GM19035 (cell line): ENCODE measurements around the gene ACSM5.

Source experiments
- ATAC-seq: cut with Tn5 transposase; IDR thresholded peaks from one replicate; pipeline ENCODE4 v1.9.1; 2021; ENCODE audit not compliant: unreplicated experiment

ACSM5 gene, protein sequence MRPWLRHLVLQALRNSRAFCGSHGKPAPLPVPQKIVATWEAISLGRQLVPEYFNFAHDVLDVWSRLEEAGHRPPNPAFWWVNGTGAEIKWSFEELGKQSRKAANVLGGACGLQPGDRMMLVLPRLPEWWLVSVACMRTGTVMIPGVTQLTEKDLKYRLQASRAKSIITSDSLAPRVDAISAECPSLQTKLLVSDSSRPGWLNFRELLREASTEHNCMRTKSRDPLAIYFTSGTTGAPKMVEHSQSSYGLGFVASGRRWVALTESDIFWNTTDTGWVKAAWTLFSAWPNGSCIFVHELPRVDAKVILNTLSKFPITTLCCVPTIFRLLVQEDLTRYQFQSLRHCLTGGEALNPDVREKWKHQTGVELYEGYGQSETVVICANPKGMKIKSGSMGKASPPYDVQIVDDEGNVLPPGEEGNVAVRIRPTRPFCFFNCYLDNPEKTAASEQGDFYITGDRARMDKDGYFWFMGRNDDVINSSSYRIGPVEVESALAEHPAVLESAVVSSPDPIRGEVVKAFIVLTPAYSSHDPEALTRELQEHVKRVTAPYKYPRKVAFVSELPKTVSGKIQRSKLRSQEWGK

GRCh38 chr16:20409398-20410120, at the start of gene ACSM5:
ACSM5 (plus strand) TSS chr16:20409534; CDS start chr16:20411485, 1,951 bp downstream.
- ATAC-seq = peak; percentile 38

DNA sequence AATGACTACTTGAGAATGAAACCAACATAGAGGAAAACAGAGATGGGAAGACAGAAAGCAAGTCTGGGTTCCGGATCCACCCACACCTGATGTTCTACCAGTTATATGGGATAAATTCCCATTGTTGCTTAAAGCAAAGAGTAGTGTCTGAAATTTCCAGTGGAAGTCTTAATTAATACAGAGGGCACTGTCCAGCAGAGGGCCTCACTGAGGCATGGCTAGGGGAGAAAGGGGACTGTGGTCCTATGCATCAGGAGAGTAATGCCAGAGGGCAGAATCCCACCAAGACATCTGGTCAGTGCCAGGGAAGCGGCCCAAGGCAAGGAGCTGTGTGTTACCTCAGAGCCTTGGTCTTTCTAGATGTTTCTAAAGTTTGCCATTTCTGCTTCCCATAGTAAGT, 49.3 kb upstream of the ACSM5 start:
- ATAC-seq = no peak

GRCh38 chr16:20363191-20363590, 46.1 kb upstream of the ACSM5 start:
- ATAC-seq = no peak

GRCh38 chr16:20364051-20364450, 45.3 kb upstream of the ACSM5 start:
- ATAC-seq = no peak

GRCh38 chr16:20369452-20370054, 39.8 kb upstream of the ACSM5 start:
- no peak for ATAC-seq

- no peak for ATAC-seq
These were observed 36.6 kb upstream of the ACSM5 start for GRCh38 chr16:20372701-20373100.

DNA sequence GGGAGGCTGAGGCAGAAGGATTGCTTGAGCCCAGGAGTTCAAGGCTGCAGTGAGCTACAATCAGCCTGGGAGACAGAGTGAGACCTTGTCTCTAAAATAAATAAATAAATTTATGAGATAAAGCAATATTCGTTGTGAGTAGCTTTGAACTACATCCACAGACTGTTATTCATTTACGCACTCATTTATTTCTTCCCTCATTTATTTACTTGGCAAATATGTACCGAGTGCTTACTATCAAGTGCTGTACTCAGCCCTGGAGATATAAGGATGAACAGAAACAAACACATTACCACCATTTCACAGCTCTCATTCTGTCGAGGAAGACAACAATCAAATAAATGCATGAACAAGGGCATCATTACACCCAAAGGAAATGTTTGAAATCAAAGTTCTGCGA, 32.2 kb upstream of the ACSM5 start:
- ATAC-seq = no peak

DNA sequence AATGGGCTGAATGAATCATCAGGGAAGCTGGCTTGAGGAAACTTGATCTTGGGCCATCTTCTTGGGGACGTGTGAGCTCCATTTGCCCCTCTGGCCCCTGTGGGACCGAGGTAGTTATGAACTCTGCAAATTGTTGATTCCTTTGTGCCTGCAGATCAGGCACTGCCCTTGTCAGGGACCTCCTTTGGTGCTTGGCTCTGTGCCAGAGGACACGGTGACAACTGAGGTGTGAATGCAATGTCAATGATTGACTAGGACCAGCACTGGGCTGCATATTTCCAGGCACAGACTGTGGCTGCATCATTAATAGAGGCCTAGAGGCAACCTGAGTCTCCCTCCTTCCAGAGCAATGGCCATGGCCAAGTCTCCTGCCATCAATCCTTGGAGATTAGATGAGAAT, 28.6 kb upstream of the ACSM5 start:
- no peak for ATAC-seq

DNA sequence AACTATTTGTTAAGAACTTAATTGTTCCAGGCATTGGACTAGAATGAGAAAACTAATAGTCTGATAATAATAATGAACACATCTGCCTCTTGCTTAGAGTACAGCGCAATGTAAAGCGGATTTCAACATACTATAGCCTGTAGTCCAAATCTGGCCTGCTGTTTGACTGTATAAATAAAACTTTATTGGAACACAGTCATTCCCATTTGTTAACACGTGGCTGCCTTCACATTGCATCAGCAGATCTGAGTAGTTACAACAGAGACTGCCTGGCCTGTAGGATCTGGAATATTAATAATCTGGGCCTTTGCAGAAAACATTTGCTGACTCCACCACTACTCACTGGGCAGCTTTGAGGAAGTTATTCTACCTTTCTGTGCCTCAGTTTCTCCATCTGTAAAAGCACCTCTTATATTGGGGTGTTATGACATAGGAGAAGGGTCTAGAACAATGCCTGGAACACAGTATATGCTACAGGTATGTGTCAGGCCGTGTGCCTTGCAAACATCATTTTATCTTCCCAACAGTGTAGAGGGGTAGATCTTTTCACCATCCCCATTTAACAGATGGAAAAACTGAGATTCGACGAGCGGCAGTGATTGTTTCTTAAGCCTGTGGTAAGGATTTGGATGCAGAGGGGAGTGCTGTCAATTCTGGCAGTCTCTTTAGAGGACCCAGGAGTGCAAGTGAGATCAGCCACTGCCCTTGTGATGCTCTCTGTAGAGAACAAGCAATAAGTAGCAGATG, 27.0 kb upstream of the ACSM5 start:
- ATAC-seq = no peak

DNA sequence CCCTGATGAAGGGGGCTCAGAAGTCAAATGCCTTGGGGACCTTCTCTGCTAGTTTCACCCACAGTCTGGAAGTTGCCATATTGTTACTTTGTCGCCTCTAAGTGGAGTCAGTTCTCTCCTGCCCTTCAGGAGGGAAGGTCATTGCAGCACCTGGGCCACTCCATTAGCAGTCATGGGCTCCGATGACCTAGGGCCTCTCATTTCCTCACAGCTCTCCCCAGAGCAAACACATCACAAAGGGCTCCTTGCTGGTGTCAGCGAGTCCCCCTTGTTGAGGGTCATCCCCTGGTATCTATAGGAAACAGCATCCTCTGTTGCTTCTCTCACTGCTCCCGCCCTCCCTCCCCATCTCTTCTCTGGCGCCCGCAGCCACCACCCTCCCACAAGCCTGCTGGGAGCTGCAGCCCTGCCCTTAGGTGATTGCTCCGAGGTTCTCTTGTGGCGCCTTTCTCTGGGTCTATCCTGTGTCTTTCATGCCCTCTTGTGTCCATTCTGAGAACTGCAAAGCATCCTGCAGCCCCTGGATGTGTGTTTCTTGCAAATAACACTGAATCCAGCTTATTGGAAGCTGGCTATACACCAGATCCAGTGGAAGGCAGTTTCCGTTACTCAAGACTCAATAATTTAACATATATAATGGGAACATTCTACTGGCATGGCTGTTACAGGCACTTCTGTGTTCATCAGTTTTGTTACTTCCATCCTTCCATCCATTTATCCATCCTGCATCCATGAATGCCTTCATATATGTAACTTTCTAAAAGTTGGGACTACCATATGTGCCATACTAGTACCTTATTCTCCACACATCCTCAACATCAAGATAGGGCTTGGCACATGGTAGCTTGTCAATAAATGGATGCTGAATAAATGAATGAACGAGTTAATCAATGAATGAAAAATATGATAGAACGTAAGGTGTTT, 26.0 kb upstream of the ACSM5 start:
- ATAC-seq = no peak

DNA sequence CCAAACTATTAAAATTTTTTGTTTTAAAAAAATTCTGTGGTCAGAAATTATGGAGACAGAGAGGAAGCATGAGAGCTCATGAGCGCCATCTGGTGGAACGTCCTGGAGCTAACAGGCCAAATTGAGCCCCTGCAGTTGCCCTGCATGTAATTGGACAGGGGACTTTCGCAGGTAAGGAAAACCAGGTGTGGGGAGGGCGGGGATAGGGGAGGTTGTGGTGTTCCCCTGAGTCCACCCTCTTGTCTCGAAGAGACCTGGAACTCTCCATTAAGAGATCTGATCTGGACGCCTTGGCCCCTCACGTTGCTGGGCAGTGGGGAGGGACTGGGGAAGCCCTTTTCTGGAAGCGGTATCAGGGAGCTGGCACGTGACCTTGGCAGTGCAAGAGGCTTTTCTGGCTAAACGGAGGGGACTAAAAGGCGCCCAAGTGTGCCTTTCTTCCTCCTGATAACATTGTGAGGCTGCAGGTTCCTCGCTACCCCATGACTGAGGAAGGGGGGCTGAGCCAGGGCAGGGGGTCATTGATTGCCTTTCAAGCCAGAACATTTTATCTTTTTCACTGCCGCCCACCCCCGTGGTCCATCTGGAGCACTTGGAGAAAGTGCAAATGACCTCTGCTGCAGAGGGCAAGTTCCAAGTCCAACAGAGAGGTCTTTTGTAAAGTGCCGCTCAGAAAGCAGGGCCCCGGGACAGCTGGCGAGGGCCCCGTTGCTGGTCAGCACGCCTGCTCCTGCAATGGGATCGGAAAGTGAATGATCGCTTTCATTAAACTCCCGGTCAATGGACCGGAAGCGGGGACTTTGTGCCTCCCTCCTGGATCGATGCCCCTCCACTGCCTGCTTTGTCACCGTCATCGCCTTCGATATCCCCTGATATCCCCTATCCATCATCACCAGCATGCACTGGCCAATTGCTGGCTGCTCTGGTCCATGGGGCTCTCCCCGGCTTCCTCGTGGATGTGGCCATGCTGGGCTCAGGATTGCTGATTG, 23.2 kb upstream of the ACSM5 start:
- no peak for ATAC-seq

DNA sequence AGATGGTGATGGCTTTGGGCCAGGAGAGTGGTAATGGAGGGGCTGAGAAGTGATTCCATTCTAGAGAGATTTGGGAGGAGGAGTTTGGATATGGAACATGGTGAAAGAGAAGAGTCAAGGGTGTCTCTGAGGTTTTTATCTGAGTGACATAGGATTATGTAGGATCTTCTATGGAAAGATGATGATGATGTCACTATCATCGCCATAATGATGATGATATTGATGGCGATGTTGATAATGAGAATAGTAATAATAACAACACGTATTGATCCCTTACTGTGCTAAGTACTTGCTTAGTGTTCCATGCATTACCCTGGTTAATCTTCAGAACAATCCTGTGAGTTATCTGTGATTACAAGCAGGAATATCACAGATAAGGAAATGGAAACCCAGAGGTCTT, 21.4 kb upstream of the ACSM5 start:
- no peak for ATAC-seq

DNA sequence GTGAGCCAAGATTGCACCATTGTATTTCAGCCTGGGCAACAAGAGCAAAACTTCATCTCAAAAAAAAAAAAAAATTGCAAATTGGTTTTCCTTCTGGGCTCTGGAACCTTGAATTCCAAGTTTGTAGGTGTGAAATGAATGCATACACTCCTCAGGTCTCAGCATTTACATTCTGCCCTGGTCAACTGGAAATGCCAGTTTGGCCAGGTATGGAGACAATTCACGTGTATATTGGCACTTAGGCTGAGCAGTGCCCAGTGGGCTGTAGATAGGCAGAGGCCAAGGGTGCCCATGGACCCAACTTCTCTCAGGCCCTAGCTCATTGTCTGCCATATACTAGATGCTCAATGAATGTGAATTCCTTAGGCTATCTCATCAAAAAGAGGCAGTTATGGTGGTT, 20.5 kb upstream of the ACSM5 start:
- no peak for ATAC-seq

- ATAC-seq = no peak
These were observed 18.3 kb upstream of the ACSM5 start for GRCh38 chr16:20391045-20391444.

GRCh38 chr16:20393801-20394577, 15.3 kb upstream of the ACSM5 start:
- no peak for ATAC-seq

DNA sequence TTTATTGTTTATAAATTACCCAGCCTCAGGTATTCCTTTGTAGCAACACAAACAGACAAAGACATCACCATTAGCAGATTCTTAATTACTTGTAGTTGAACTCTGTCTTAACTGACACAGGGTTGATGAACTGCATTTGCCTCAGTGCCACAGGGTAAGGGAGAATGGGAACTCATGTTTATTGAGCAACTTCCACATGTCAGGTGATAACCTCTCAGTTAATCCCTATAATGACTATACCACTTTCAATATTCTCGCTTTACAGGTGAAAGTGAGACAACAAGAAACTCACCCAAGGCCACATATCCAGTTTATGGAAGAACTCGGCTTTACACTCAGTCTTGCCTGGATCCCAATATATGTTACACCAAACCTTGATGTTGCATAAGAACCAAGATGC, 13.4 kb upstream of the ACSM5 start:
- ATAC-seq = no peak

DNA sequence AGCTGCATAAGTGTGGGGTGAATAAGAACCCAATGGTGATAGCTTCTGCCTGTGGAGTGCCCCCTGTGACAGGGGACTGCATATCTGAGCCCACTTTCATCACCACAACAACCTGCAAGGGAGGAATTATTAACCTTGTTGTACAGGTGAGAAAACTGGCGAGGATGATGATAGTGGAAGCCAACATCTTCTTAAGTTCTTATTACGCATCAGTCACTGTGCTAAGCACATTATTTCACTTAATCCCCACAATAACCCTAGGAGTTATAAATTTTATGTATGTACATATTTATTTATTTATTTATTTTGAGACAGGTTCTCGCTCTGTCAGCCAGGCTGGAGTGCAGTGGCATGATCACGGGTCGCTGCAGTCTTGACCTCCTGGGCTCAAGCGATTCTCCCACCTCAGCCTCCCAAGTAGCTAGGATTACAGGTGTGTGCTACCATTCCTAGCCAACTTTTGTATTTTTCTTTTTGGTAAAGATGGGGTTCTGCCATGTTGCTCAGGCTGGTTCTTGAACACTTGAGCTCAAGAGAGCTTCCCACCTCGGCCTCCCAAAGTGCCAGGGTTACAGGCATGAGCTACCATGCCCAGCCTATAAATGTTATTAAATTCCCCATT, 12.4 kb upstream of the ACSM5 start:
- ATAC-seq = no peak
